KMS-11 (cell line): ENCODE measurements around the gene RAB6B.

ENCODE experiments used
- H2AFZ ChIP-seq: fragments of 200-600 bp; sonication (generic); 2 replicates; pipeline ENCODE4 v1.6.1; 2016; ENCODE audit warnings: antibody characterized with exemption, mixed run types, low read depth
- H3K27ac ChIP-seq: fragments of 200-600 bp; sonication (generic); 2 replicates; pipeline ENCODE4 v1.6.1; 2016; ENCODE audit warnings: mild to moderate bottlenecking, mixed run types
- H3K27me3 ChIP-seq: fragments of 200-600 bp; sonication (generic); 2 replicates; pipeline ENCODE4 v1.6.1; 2017; ENCODE audit warnings: mild to moderate bottlenecking, low read depth, mixed run types, moderate library complexity; ENCODE audit not compliant: insufficient read depth
- H3K36me3 ChIP-seq: fragments of 200-600 bp; sonication (generic); 2 replicates; pipeline ENCODE4 v1.6.1; 2017; ENCODE audit warnings: mild to moderate bottlenecking, mixed run types; ENCODE audit not compliant: insufficient read depth
- H3K4me1 ChIP-seq: fragments of 200-600 bp; sonication (generic); 2 replicates; pipeline ENCODE4 v1.6.1; 2016; ENCODE audit warnings: mild to moderate bottlenecking, low read depth, mixed run types; ENCODE audit not compliant: poor library complexity, severe bottlenecking
- H3K4me2 ChIP-seq: fragments of 200-600 bp; sonication (generic); 2 replicates; pipeline ENCODE4 v1.7.0; 2016; ENCODE audit warnings: mild to moderate bottlenecking, mixed run types
- H3K4me3 ChIP-seq: fragments of 200-600 bp; sonication (generic); IDR thresholded peaks from 2 replicates; pipeline ENCODE4 v1.6.1; 2017; ENCODE audit warnings: low read depth, low read length, mixed read lengths; ENCODE audit not compliant: insufficient read depth
- H3K79me2 ChIP-seq: fragments of 200-600 bp; sonication (generic); 2 replicates; pipeline ENCODE4 v1.6.1; 2016; ENCODE audit warnings: low read depth, mixed run types; ENCODE audit not compliant: insufficient read depth
- H3K9ac ChIP-seq: fragments of 200-600 bp; sonication (generic); 2 replicates; pipeline ENCODE4 v1.6.1; 2016; ENCODE audit warnings: mild to moderate bottlenecking, mixed run types
- H4K20me1 ChIP-seq: fragments of 200-600 bp; sonication (generic); 2 replicates; pipeline ENCODE4 v1.6.1; 2016; ENCODE audit warnings: mild to moderate bottlenecking, mixed run types; ENCODE audit not compliant: insufficient read depth
- CTCF ChIP-seq: fragments of 200-600 bp; sonication (generic); conservative IDR thresholded peaks from 2 replicates; pipeline ENCODE4 v1.6.1; 2017; ENCODE audit warnings: low read depth, mild to moderate bottlenecking, antibody characterized with exemption, low read length, moderate library complexity, mixed read lengths

Gene RAB6B

DNA sequence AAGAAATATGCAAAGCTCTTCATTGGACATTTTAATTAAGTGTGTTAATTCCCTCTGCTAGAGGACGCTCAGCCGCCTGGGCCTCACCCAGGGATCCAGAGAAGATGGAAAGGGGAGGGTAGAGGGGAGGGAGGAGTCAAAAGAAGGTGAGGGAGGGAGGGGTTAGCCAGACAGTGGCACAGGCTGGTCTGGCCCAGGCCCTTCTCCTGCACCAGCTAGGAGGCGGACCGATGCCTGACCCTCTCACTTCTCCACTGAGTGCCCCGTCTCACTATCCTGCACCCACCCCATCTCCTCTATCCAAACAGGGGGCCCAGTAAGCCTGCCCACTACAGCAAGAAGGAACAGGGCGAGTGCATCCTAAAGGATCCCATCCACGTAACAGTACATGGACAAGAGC lies 22.9 kb downstream of the RAB6B start:
- Histone ChIP-seq H4K20me1 (no peaks in the 10 kb centered on the region), H3K27ac (no peak overlapping the region), H3K79me2 (no peaks in the 10 kb centered on the region), H3K4me1 (no peaks in the 10 kb centered on the region), H3K27me3 (no peaks in the 10 kb centered on the region), H3K36me3 (no peaks in the 10 kb centered on the region), H3K9ac (no peak overlapping the region), H3K4me3 (no peak overlapping the region), H2AFZ (no peak overlapping the region), H3K4me2 (no peak overlapping the region)
- no peak for TF ChIP-seq CTCF

- Histone ChIP-seq H3K4me3 (no peak overlapping the region), H3K4me2 (no peak overlapping the region), H4K20me1 (no peaks in the 10 kb centered on the region), H3K4me1 (no peaks in the 10 kb centered on the region), H2AFZ (no peak overlapping the region), H3K36me3 (no peaks in the 10 kb centered on the region), H3K79me2 (no peaks in the 10 kb centered on the region), H3K27me3 (no peaks in the 10 kb centered on the region), H3K9ac (no peak overlapping the region), H3K27ac (no peak overlapping the region)
- TF ChIP-seq CTCF = no peak
Measured at GRCh38 chr3:133872161-133872560, 23.5 kb downstream of the RAB6B start.

DNA sequence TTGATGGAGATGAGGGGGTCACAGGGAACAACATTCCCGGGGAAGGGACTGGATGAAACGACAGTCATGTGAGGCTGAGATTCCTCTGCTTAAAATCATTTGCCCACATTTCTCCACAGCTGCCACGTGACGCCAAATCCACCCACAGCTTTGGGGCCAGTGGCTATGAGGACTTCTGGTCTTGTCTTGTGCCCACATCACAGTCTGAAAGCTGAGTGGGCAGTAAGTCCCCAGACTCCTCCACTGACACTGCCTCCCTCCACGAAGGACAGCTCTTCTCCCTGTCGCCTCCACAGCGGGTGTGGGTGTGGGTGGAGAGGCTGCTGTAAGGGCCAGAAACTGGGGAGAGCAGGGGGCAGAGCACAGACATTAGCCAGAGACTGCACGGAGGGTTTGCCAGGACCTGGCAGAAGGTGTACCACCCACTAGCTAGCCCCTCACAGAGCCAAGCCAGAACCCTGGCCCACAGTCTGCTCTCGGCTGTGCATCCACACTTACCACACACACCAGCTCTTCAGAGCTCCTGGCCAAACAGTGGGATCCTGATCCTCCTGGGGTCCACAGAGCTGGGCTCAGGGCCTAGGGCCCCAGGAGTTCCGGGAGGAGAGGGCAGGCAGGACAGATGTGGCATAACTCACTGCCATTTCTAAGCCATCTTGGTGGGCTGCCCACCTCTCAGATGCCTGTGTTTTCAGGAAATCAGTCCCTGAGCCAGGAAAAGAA lies 24.2 kb downstream of the RAB6B start:
- Histone ChIP-seq H2AFZ (no peak overlapping the region), H4K20me1 (no peaks in the 10 kb centered on the region), H3K4me2 (no peak overlapping the region), H3K36me3 (no peaks in the 10 kb centered on the region), H3K79me2 (no peaks in the 10 kb centered on the region), H3K27ac (no peak overlapping the region), H3K4me1 (no peaks in the 10 kb centered on the region), H3K9ac (no peak overlapping the region), H3K4me3 (no peak overlapping the region), H3K27me3 (no peaks in the 10 kb centered on the region)
- no peak for TF ChIP-seq CTCF

GRCh38 chr3:133870822-133871221 lies 24.9 kb downstream of the RAB6B start:
- H3K4me1 ChIP-seq = no peaks in the 10 kb centered on the region
- H3K4me3 ChIP-seq = no peak overlapping the region
- H4K20me1 ChIP-seq = no peaks in the 10 kb centered on the region
- H3K27ac ChIP-seq = no peak overlapping the region
- H3K27me3 ChIP-seq = no peaks in the 10 kb centered on the region
- no peaks in the 10 kb centered on the region for H3K36me3 ChIP-seq
- H3K9ac ChIP-seq = no peak overlapping the region
- TF ChIP-seq CTCF = no peak
- no peak overlapping the region for H3K4me2 ChIP-seq
- H2AFZ ChIP-seq = no peak overlapping the region
- no peaks in the 10 kb centered on the region for H3K79me2 ChIP-seq
